IPS-20b (cell line): Measurements from ENCODE around the gene SLC22A4.

Experiments used
- H3K27ac ChIP-seq: one replicate; pipeline ENCODE4 v1.5.1; 2013; ENCODE audit warnings: low read length
- H3K27me3 ChIP-seq: 2 replicates; pipeline ENCODE4 v1.6.1; 2013; ENCODE audit warnings: mild to moderate bottlenecking, low read length, inconsistent platforms; ENCODE audit not compliant: insufficient read depth
- H3K36me3 ChIP-seq: 2 replicates; pipeline ENCODE4 v1.6.1; 2013; ENCODE audit warnings: low read depth, mild to moderate bottlenecking, inconsistent platforms, low read length, moderate library complexity; ENCODE audit not compliant: insufficient read depth
- H3K4me1 ChIP-seq: 2 replicates; pipeline ENCODE4 v1.6.1; 2013; ENCODE audit warnings: mild to moderate bottlenecking, control low read depth, inconsistent platforms, low read length, moderate library complexity; ENCODE audit not compliant: insufficient read depth
- H3K4me3 ChIP-seq: 2 replicates; pipeline ENCODE4 v1.5.1; 2013; ENCODE audit warnings: mild to moderate bottlenecking, low read length, inconsistent platforms
- H3K9ac ChIP-seq: 2 replicates; pipeline ENCODE4 v1.6.1; 2013; ENCODE audit warnings: low read depth, mild to moderate bottlenecking, inconsistent platforms, low read length, moderate library complexity
- H3K9me3 ChIP-seq: 2 replicates; pipeline ENCODE4 v1.6.1; 2013; ENCODE audit warnings: mild to moderate bottlenecking, low read depth, low read length, inconsistent platforms; ENCODE audit not compliant: insufficient read depth

Gene SLC22A4

GRCh38 chr5:132313961-132314432 is 19.8 kb downstream of the SLC22A4 start:
- Histone ChIP-seq H3K9ac (no peak overlapping the region), H3K4me3 (no peak overlapping the region), H3K27ac (no peak overlapping the region), H3K36me3 (no peaks in the 10 kb centered on the region), H3K4me1 (no peaks in the 10 kb centered on the region), H3K27me3 (no peaks in the 10 kb centered on the region), H3K9me3 (no peaks in the 10 kb centered on the region)

- H3K9ac ChIP-seq = no peak overlapping the region
- H3K27ac ChIP-seq = no peak overlapping the region
- no peaks in the 10 kb centered on the region for H3K36me3 ChIP-seq
- no peaks in the 10 kb centered on the region for H3K4me1 ChIP-seq
- H3K4me3 ChIP-seq = no peak overlapping the region
- no peaks in the 10 kb centered on the region for H3K9me3 ChIP-seq
- no peaks in the 10 kb centered on the region for H3K27me3 ChIP-seq
These were observed 21.4 kb downstream of the SLC22A4 start for GRCh38 chr5:132315529-132316067.

GRCh38 chr5:132319975-132320374 is 25.8 kb downstream of the SLC22A4 start:
- no peaks in the 10 kb centered on the region for H3K27me3 ChIP-seq

GRCh38 chr5:132321109-132321721 is 27.0 kb downstream of the SLC22A4 start:
- H3K4me1 ChIP-seq = peaks cover 11% of the 10 kb centered on the region; the same call in 1 of the 2 replicates
- H3K27ac ChIP-seq = no peak overlapping the region
- no peaks in the 10 kb centered on the region for H3K9me3 ChIP-seq
- H3K4me3 ChIP-seq = no peak overlapping the region
- no peaks in the 10 kb centered on the region for H3K36me3 ChIP-seq
- H3K9ac ChIP-seq = no peak overlapping the region
- H3K27me3 ChIP-seq = no peaks in the 10 kb centered on the region

More at GRCh38 chr5:132319975-132320374, 25.8 kb downstream of the SLC22A4 start:
- peaks cover 11% of the 10 kb centered on the region; the same call in 1 of the 2 replicates for H3K4me1 ChIP-seq
- no peak overlapping the region for H3K9ac ChIP-seq
- H3K9me3 ChIP-seq = no peaks in the 10 kb centered on the region
- H3K36me3 ChIP-seq = no peaks in the 10 kb centered on the region
- H3K27ac ChIP-seq = no peak overlapping the region
- H3K4me3 ChIP-seq = no peak overlapping the region

GRCh38 chr5:132322266-132322665 is 28.1 kb downstream of the SLC22A4 start:
- Histone ChIP-seq H3K4me3 (peak overlapping the region; percentile 37; the same call in 1 of the 2 replicates), H3K36me3 (no peaks in the 10 kb centered on the region), H3K4me1 (peaks cover 11% of the 10 kb centered on the region; the same call in 1 of the 2 replicates), H3K27me3 (no peaks in the 10 kb centered on the region), H3K27ac (no peak overlapping the region), H3K9me3 (no peaks in the 10 kb centered on the region), H3K9ac (peak overlapping the region; percentile 44; the same call in 1 of the 2 replicates)

GRCh38 chr5:132323202-132323601 is 29.0 kb downstream of the SLC22A4 start:
- Histone ChIP-seq H3K36me3 (no peaks in the 10 kb centered on the region), H3K27me3 (no peaks in the 10 kb centered on the region), H3K9ac (no peak overlapping the region), H3K4me3 (no peak overlapping the region), H3K9me3 (no peaks in the 10 kb centered on the region), H3K27ac (no peak overlapping the region), H3K4me1 (peaks cover 11% of the 10 kb centered on the region; the same call in 1 of the 2 replicates)

- Histone ChIP-seq H3K9me3 (no peaks in the 10 kb centered on the region), H3K36me3 (no peaks in the 10 kb centered on the region), H3K9ac (no peak overlapping the region), H3K27ac (no peak overlapping the region), H3K4me1 (peaks cover 11% of the 10 kb centered on the region; the same call in 1 of the 2 replicates), H3K27me3 (no peaks in the 10 kb centered on the region), H3K4me3 (no peak overlapping the region)
These were observed 31.5 kb downstream of the SLC22A4 start for GRCh38 chr5:132325691-132326090.

- Histone ChIP-seq H3K9ac (no peak overlapping the region), H3K4me1 (peaks cover 5% of the 10 kb centered on the region; the same call in 1 of the 2 replicates), H3K27ac (no peak overlapping the region), H3K36me3 (no peaks in the 10 kb centered on the region), H3K27me3 (no peaks in the 10 kb centered on the region), H3K9me3 (no peaks in the 10 kb centered on the region), H3K4me3 (no peak overlapping the region)
These were observed 33.2 kb downstream of the SLC22A4 start for GRCh38 chr5:132327252-132327955.

- Histone ChIP-seq H3K27ac (no peak overlapping the region), H3K9me3 (no peaks in the 10 kb centered on the region), H3K4me3 (no peak overlapping the region), H3K27me3 (no peaks in the 10 kb centered on the region), H3K9ac (no peak overlapping the region), H3K36me3 (no peaks in the 10 kb centered on the region), H3K4me1 (0 out of 2 replicates have a peak, but pooled peaks cover 3% of the 10 kb centered on the region)
These were observed 40.6 kb downstream of the SLC22A4 start for GRCh38 chr5:132334812-132335211.

GRCh38 chr5:132335402-132335801 is 41.2 kb downstream of the SLC22A4 start:
- H3K9me3 ChIP-seq = no peaks in the 10 kb centered on the region
- H3K4me1 ChIP-seq = 0 out of 2 replicates have a peak, but pooled peaks cover 3% of the 10 kb centered on the region
- H3K27ac ChIP-seq = no peak overlapping the region
- H3K4me3 ChIP-seq = no peak overlapping the region
- H3K9ac ChIP-seq = no peak overlapping the region
- no peaks in the 10 kb centered on the region for H3K36me3 ChIP-seq
- no peaks in the 10 kb centered on the region for H3K27me3 ChIP-seq

- H3K9me3 ChIP-seq = no peaks in the 10 kb centered on the region
- no peak overlapping the region for H3K4me3 ChIP-seq
- H3K4me1 ChIP-seq = 0 out of 2 replicates have a peak, but pooled peaks cover 3% of the 10 kb centered on the region
- no peak overlapping the region for H3K9ac ChIP-seq
- H3K27me3 ChIP-seq = no peaks in the 10 kb centered on the region
- no peaks in the 10 kb centered on the region for H3K36me3 ChIP-seq
- no peak overlapping the region for H3K27ac ChIP-seq
These were observed 45.3 kb downstream of the SLC22A4 start for GRCh38 chr5:132339502-132339901.
